Measurements from ENCODE around the gene NELFA.

- TF ChIP-seq CTCF (conservative IDR thresholded peaks at IDR 0.05 in 1 of 2, IDR thresholded peaks at IDR 0.05 in 1 of 2; ENCODE audit: low read depth in 1 of 2, low read length in 2 of 2) (no peak), EZH2 (IDR thresholded peaks at IDR 0.05; ENCODE audit: low read length, missing control alignments) (no peak)
These were observed 10.5 kb downstream of the NELFA start for GRCh38 chr4:1998296-1998695.

All from fibroblast of lung (primary cell).